HepG2 (cell line): ENCODE measurements around the gene LIMCH1. TPM values are rescaled to one million over a fixed set of nuclear protein-coding genes. Genes with fewer than 3 reads are reported as not detected.

ENCODE experiments used
- ATAC-seq: fragments of 200-7000 bp; cut with Tn5 transposase; 3 replicates; pipeline ENCODE4 v1.9.1; 2020; ENCODE audit warnings: mild to moderate bottlenecking, moderate library complexity
- BruUV-seq: library from RNA; stranded (reverse); fragments of 400-500 nt; replicated peaks from 2 replicates; lab custom pipeline; 2021; lab: Mats Ljungman, UMichigan
- CTCF ChIA-PET: fragments of 300-600 bp; formaldehyde crosslinking; extraction: SDS; loops from one replicate; lab custom pipeline; 2021; ENCODE audit warnings: low total read pairs, inconsistent platforms, low intra/inter-chr PET ratio; lab: Yijun Ruan, JAX
- POLR2A ChIA-PET: fragments of 350-600 bp; sonication (Branson Sonifier 250); formaldehyde crosslinking; loops from one replicate; lab custom pipeline; 2020; ENCODE audit warnings: antibody characterized with exemption, inconsistent platforms; lab: Yijun Ruan, JAX
- DNase-seq: peaks from one replicate; pipeline ENCODE4 v3.0.0-alpha.2; 2015; ENCODE audit warnings: low spot score
- FAIRE-seq: peaks from 3 replicates; lab custom pipeline; 2011; peaks lifted over from hg19 to GRCh38; lab: Jason Lieb, UNC
- H2AFZ ChIP-seq: one replicate; pipeline ENCODE4 v1.6.1; 2011; ENCODE audit warnings: low read length, inconsistent platforms
- H3K27ac ChIP-seq: fragments of 300-600 bp; 3 replicates; pipeline ENCODE4 v1.8.0; 2011; ENCODE audit warnings: mixed run types, mild to moderate bottlenecking, mixed read lengths, low read length, inconsistent platforms; ENCODE audit not compliant: insufficient read depth; ENCODE audit errors: extremely low read length
- H3K27me3 ChIP-seq, 2 experiments: fragments of 200-600 bp in 1 of 2; 2 replicates in 1 of 2; 3 replicates in 1 of 2; pipeline versions ENCODE4 v1.6.0 to v1.8.0; 2011; ENCODE audit warnings: low read length in 2 of 2, mild to moderate bottlenecking in 2 of 2, moderate library complexity in 2 of 2, inconsistent platforms in 1 of 2; ENCODE audit not compliant: insufficient read depth in 2 of 2, control insufficient read depth in 1 of 2
- H3K36me3 ChIP-seq, 2 experiments: fragments of 200-600 bp in 1 of 2; replicated peaks in 1 of 2; 2 replicates in 1 of 2; 3 replicates in 1 of 2; pipeline versions ENCODE4 v1.5.1 to v1.8.0; 2011; ENCODE audit warnings: low read length in 2 of 2, inconsistent platforms in 1 of 2; ENCODE audit not compliant: insufficient read depth in 2 of 2, control insufficient read depth in 1 of 2
- H3K4me1 ChIP-seq: 2 replicates; pipeline ENCODE4 v1.5.1; 2012; ENCODE audit warnings: low read length, inconsistent platforms; ENCODE audit not compliant: insufficient read depth
- H3K4me2 ChIP-seq: 2 replicates; pipeline ENCODE4 v1.6.0; 2011; ENCODE audit warnings: low read depth, low read length, inconsistent platforms
- H3K4me3 ChIP-seq, 3 experiments: fragments of 200-600 bp in 1 of 3; sonication (generic), shearing (Covaris generic) in 1 of 3; replicated peaks in 1 of 3; 2 replicates each; pipeline ENCODE4 v1.5.1; 2011 to 2016; ENCODE audit warnings: low read length in 3 of 3, inconsistent platforms in 2 of 3, low read depth in 2 of 3, mild to moderate bottlenecking in 2 of 3, control low read depth in 1 of 3, mixed read lengths in 1 of 3; ENCODE audit not compliant: insufficient read depth in 1 of 3
- H3K79me2 ChIP-seq: one replicate; pipeline ENCODE4 v1.6.1; 2011; ENCODE audit warnings: low read length, inconsistent platforms; ENCODE audit not compliant: insufficient read depth
- H3K9ac ChIP-seq: 2 replicates; pipeline ENCODE4 v1.6.0; 2011; ENCODE audit warnings: mild to moderate bottlenecking, low read depth, low read length, inconsistent platforms; ENCODE audit not compliant: insufficient read depth
- H3K9me3 ChIP-seq: 2 replicates; pipeline ENCODE4 v1.5.1; 2012; ENCODE audit warnings: mild to moderate bottlenecking, low read length
- H4K20me1 ChIP-seq: 2 replicates; pipeline ENCODE4 v1.6.0; 2011; ENCODE audit warnings: inconsistent platforms, mild to moderate bottlenecking, low read length, moderate library complexity; ENCODE audit not compliant: insufficient read depth
- ATRX ChIP-seq: sonication (generic); formaldehyde crosslinking; IDR thresholded peaks from 2 replicates; pipeline ENCODE4 v1.4.0; 2020; ENCODE audit warnings: missing genetic modification reagents, borderline replicate concordance
- SIN3A ChIP-seq: IDR thresholded peaks from 2 replicates; pipeline ENCODE4 v1.6.1; 2011; ENCODE audit warnings: low read depth, mild to moderate bottlenecking, control low read depth, low read length, borderline replicate concordance
- TP53 ChIP-seq: sonication (generic); formaldehyde crosslinking; conservative IDR thresholded peaks from 2 replicates; pipeline ENCODE4 v1.4.0; 2020; ENCODE audit warnings: missing genetic modification reagents
- ZFAT ChIP-seq: sonication (generic); formaldehyde crosslinking; conservative IDR thresholded peaks from 2 replicates; pipeline ENCODE4 v1.8.1; 2023; ENCODE audit warnings: missing genetic modification reagents, inconsistent platforms
- ZNF678 ChIP-seq: sonication (generic); formaldehyde crosslinking; IDR thresholded peaks from 2 replicates; pipeline ENCODE4 v1.4.0; 2020; ENCODE audit warnings: mild to moderate bottlenecking, missing genetic modification reagents
- WGBS: methylation state at CpG from one replicate; pipeline ENCODE4 v1.1.6; 2017; ENCODE audit warnings: low lambda C conversion rate; 5-methylcytosine and 5-hydroxymethylcytosine counted together
- in situ Hi-C: cut with HindIII; loops from 2 replicates; pipeline ENCODE4 v1.10.0; 2017; ENCODE audit warnings: low pct_unique_long_range_greater_than_20kb; ENCODE audit not compliant: extremely low pct_ligation_motif_present
- intact Hi-C: fragments of 100-400 bp; cut with micrococcal nuclease; formaldehyde crosslinking; loops from one replicate; pipeline ENCODE4 v1.10.0; 2022; ENCODE audit not compliant: unreplicated experiment
- polyA plus RNA-seq, 8 experiments: library from polyadenylated mRNA; depleted of rRNA in 3 of 8; stranded (reverse) in 7 of 8; unstranded in 1 of 8; fragments of >200 nt; fragmentation: Illumina TruSeq in 4 of 8; extraction: Trizol in 4 of 8; gene quantifications; 2 replicates each; pipeline versions ENCODE4 v1.2.1 to v1.2.3, GENCODE V29; 2011 to 2016; ENCODE audit warnings: low read depth in 4 of 8, missing spikeins in 1 of 8, mixed read lengths in 1 of 8; ENCODE audit not compliant: insufficient read depth in 1 of 8
- total RNA-seq, 5 experiments: library from RNA; depleted of rRNA; stranded (reverse); fragments of >200 nt; fragmentation: Illumina TruSeq; extraction: Trizol; gene quantifications; 2 replicates each; pipeline ENCODE4 v1.2.3, GENCODE V29; 2016; ENCODE audit warnings: low read depth in 1 of 5
- TF ChIP-seq, protein P1 (sequence below): sonication (generic); formaldehyde crosslinking; IDR thresholded peaks from 2 replicates; pipeline ENCODE4 v1.5.0; 2020; ENCODE audit warnings: mild to moderate bottlenecking, missing genetic modification reagents

LIMCH1 gene
- total and polyA plus RNA-seq, 2 of the 13 experiments (the other 11 are each of a cell fraction or from before 2014, with no cell fraction given): 0.04 TPM; not detected in 1

DNA sequence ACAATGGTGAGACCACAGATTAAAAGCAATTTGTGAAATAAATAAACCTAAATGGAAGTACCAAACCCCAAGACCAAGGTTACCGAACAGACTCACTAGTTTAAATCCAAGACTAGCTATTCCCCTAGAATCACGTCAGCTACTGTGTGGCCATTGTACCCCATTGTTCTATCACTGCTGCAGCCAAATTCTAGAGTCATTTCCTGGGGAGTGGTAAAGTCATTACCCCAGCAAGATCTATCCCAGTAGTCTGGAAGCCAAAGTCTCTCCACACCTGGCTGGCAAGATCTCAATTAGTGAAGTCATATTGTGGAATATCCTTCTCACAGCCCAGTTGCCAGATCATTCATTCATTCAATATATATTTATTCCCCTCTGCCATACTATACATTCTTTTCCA lies 143.1 kb downstream of the LIMCH1 start (continued):
- no peak for TF ChIP-seq SIN3A
- TF ChIP-seq, all 625 proteins: peak for 0

DNA sequence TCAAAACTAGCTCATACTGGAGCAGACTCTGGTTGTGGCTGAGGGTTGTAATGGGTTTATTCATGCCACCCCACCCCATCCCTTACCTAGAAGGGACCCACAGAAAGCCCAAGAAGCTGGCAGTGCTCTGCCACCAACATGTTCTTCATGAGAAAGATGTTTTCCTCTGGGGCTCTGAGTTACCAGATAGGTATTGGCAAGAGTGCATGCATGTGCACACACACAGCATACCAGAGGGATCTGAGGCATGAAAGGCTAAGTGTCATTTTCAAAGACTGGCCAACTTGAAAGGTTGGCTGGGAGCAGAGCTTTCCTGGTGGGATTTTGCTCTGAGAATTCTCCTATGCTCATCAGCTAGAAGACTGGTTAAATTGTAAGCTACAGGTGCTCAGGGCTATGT lies 145.4 kb downstream of the LIMCH1 start:
- CTCF ChIA-PET: no interaction called here
- TF ChIP-seq ATRX (no peak), ZNF678 (CRISPR knock-in tag) (no peak)
- TF ChIP-seq, protein P1, sequence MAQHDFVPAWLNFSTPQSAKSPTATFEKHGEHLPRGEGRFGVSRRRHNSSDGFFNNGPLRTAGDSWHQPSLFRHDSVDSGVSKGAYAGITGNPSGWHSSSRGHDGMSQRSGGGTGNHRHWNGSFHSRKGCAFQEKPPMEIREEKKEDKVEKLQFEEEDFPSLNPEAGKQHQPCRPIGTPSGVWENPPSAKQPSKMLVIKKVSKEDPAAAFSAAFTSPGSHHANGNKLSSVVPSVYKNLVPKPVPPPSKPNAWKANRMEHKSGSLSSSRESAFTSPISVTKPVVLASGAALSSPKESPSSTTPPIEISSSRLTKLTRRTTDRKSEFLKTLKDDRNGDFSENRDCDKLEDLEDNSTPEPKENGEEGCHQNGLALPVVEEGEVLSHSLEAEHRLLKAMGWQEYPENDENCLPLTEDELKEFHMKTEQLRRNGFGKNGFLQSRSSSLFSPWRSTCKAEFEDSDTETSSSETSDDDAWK (CRISPR knock-in tag): no peak
- TF ChIP-seq, all 625 proteins: peak for 0
- DNase-seq (no peak), FAIRE-seq (no peak), ATAC-seq (no peak)
- Histone ChIP-seq H3K27ac (no peak overlapping the region), H3K4me3 (no peak overlapping the region), H2AFZ (no peak overlapping the region), H3K79me2 (no peaks in the 10 kb centered on the region), H3K4me2 (no peak overlapping the region), H3K27me3 (peaks cover 0 to 2% of the 10 kb centered on the region in 2 experiments; a peak in 1 of 5 replicates), H4K20me1 (no peaks in the 10 kb centered on the region), H3K9me3 (no peaks in the 10 kb centered on the region), H3K36me3 (no peaks in the 10 kb centered on the region), H3K9ac (no peak overlapping the region), H3K4me1 (no peaks in the 10 kb centered on the region)
- in situ Hi-C loops: loop anchor here (25.0 kb wide), 1 partner anchor 829 kb away; no protein-coding TSS in a partner anchor
- no TSS peak for BruUV-seq
- intact Hi-C loops: no loop called here
- POLR2A ChIA-PET: no interaction called here

DNA sequence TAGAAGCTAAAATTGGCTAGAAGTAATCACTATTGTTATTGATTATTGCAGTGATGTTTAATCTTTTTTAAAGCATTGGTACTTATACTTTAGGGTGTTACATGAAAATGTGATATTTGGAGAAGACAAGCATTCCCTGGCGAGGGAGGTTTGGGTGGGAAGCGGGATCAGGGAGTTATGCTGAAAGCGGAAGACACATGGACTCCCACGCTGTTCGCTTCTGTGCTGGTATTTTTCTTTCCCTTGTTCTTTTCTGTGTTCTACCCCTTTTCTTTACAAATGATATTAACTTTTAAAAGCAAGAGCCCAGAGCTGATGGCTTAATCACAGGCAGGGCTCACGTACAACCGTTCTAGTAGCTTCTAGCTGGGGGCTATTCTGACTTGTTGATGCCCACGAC lies 148.9 kb downstream of the LIMCH1 start:
- no peaks in the 10 kb centered on the region for H3K4me1 ChIP-seq
- FAIRE-seq (no peak), ATAC-seq (no peak), DNase-seq (no peak)
- H3K36me3 ChIP-seq: no peaks in the 10 kb centered on the region
- no TSS peak for BruUV-seq
- H3K4me2 ChIP-seq: no peak overlapping the region
- H4K20me1 ChIP-seq: no peaks in the 10 kb centered on the region
- WGBS: 38% methylated on average over 8 of the region's 8 CpGs
- in situ Hi-C loops: loop anchor here (25.0 kb wide), 1 partner anchor 825 kb away; no protein-coding TSS in a partner anchor
- no peak overlapping the region for H2AFZ ChIP-seq
- no peaks in the 10 kb centered on the region for H3K9me3 ChIP-seq
- TF ChIP-seq ZFAT (CRISPR knock-in tag) (no peak), TP53 (CRISPR knock-in tag) (no peak)
- intact Hi-C loops: no loop called here
- H3K9ac ChIP-seq: no peak overlapping the region
- POLR2A ChIA-PET: no interaction called here
- H3K27me3 ChIP-seq: no peaks in the 10 kb centered on the region
- H3K79me2 ChIP-seq: no peaks in the 10 kb centered on the region
- CTCF ChIA-PET: no interaction called here
- no peak overlapping the region for H3K27ac ChIP-seq
- no peak overlapping the region for H3K4me3 ChIP-seq
